GM23338 (cell line): ENCODE measurements around the gene FCRL6.
A peak's percentile ranks its signal among the peaks of the same experiment; 100 is the strongest.

Experiments
- CREB1 ChIP-seq: fragments of 250-450 bp; sonication (Bioruptor Pico); IDR thresholded peaks from 2 replicates; pipeline ENCODE4 v1.5.0; 2020; ENCODE audit warnings: low read depth, mild to moderate bottlenecking, moderate library complexity
- EZH2 ChIP-seq: fragments of 200-600 bp; sonication (generic); IDR thresholded peaks from one replicate; pipeline ENCODE4 v1.8.0; 2017; ENCODE audit warnings: antibody characterized with exemption, mild to moderate bottlenecking, low read depth; ENCODE audit not compliant: unreplicated experiment
- EZH2phosphoT487 ChIP-seq: fragments of 200-600 bp; sonication (generic); IDR thresholded peaks from one replicate; pipeline ENCODE4 v1.8.1; 2018; ENCODE audit warnings: antibody characterized with exemption; ENCODE audit not compliant: unreplicated experiment
- JUNB ChIP-seq: IDR thresholded peaks from one replicate; pipeline ENCODE4 v1.6.1; 2016; ENCODE audit warnings: antibody characterized with exemption; ENCODE audit not compliant: unreplicated experiment
- POLR2AphosphoS5 ChIP-seq: IDR thresholded peaks from 2 replicates; pipeline ENCODE4 v1.6.1; 2016; ENCODE audit warnings: antibody characterized with exemption, low read depth
- STAT1 ChIP-seq: IDR thresholded peaks from one replicate; pipeline ENCODE4 v1.6.1; 2016; ENCODE audit warnings: antibody characterized with exemption; ENCODE audit not compliant: unreplicated experiment
- ZNF331 ChIP-seq: fragments of 250-450 bp; sonication (Bioruptor Pico); IDR thresholded peaks from 2 replicates; pipeline ENCODE4 v1.5.0; 2020; ENCODE audit warnings: low read depth, mild to moderate bottlenecking, moderate library complexity
- TF ChIP-seq, protein P1 (sequence below): IDR thresholded peaks from one replicate; pipeline ENCODE4 v1.6.1; 2018; ENCODE audit warnings: antibody characterized with exemption; ENCODE audit not compliant: unreplicated experiment
- TF ChIP-seq, protein P2 (sequence below), 2 experiments: fragments of 200-600 bp in 1 of 2; sonication (generic) in 1 of 2; conservative IDR thresholded peaks; 2 replicates each; pipeline versions ENCODE4 v1.5.1 to v1.6.1; 2016 to 2017; ENCODE audit warnings: antibody characterized with exemption in 2 of 2, low read depth in 2 of 2, mild to moderate bottlenecking in 2 of 2, moderate library complexity in 1 of 2
- TF ChIP-seq, protein P3 (sequence below): IDR thresholded peaks from 2 replicates; pipeline ENCODE4 v1.6.1; 2016; ENCODE audit warnings: antibody characterized with exemption

DNA sequence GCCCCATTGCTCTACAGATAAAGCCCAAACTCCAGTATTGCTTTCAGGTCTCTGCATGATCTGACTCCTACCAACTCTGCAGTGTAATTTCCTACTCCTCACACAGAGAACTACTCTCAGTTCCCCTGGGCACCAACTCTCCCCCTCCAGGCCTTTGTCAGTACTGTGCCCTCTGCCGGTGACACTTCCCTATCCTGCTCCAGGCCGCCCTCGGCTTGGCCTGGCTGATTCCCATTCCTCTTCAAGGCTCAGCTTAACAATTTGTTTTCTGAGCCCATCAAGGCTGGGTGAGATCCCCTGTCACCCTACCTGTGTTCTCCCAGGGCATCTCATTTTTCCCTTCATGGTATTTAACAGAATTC is 27.1 kb downstream of the FCRL6 start:
- TF ChIP-seq EZH2 (no peak), CREB1 (no peak), POLR2AphosphoS5 (no peak), JUNB (no peak), EZH2phosphoT487 (no peak), STAT1 (no peak), ZNF331 (CRISPR knock-in tag) (no peak)
- TF ChIP-seq, protein P1, sequence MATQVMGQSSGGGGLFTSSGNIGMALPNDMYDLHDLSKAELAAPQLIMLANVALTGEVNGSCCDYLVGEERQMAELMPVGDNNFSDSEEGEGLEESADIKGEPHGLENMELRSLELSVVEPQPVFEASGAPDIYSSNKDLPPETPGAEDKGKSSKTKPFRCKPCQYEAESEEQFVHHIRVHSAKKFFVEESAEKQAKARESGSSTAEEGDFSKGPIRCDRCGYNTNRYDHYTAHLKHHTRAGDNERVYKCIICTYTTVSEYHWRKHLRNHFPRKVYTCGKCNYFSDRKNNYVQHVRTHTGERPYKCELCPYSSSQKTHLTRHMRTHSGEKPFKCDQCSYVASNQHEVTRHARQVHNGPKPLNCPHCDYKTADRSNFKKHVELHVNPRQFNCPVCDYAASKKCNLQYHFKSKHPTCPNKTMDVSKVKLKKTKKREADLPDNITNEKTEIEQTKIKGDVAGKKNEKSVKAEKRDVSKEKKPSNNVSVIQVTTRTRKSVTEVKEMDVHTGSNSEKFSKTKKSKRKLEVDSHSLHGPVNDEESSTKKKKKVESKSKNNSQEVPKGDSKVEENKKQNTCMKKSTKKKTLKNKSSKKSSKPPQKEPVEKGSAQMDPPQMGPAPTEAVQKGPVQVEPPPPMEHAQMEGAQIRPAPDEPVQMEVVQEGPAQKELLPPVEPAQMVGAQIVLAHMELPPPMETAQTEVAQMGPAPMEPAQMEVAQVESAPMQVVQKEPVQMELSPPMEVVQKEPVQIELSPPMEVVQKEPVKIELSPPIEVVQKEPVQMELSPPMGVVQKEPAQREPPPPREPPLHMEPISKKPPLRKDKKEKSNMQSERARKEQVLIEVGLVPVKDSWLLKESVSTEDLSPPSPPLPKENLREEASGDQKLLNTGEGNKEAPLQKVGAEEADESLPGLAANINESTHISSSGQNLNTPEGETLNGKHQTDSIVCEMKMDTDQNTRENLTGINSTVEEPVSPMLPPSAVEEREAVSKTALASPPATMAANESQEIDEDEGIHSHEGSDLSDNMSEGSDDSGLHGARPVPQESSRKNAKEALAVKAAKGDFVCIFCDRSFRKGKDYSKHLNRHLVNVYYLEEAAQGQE, result no peak
- TF ChIP-seq, protein P2, sequence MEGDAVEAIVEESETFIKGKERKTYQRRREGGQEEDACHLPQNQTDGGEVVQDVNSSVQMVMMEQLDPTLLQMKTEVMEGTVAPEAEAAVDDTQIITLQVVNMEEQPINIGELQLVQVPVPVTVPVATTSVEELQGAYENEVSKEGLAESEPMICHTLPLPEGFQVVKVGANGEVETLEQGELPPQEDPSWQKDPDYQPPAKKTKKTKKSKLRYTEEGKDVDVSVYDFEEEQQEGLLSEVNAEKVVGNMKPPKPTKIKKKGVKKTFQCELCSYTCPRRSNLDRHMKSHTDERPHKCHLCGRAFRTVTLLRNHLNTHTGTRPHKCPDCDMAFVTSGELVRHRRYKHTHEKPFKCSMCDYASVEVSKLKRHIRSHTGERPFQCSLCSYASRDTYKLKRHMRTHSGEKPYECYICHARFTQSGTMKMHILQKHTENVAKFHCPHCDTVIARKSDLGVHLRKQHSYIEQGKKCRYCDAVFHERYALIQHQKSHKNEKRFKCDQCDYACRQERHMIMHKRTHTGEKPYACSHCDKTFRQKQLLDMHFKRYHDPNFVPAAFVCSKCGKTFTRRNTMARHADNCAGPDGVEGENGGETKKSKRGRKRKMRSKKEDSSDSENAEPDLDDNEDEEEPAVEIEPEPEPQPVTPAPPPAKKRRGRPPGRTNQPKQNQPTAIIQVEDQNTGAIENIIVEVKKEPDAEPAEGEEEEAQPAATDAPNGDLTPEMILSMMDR (conservative IDR thresholded peaks at IDR 0.05; ENCODE audit: low read depth in 2 of 2), result peak; percentile 45 to 64
- TF ChIP-seq, protein P3, sequence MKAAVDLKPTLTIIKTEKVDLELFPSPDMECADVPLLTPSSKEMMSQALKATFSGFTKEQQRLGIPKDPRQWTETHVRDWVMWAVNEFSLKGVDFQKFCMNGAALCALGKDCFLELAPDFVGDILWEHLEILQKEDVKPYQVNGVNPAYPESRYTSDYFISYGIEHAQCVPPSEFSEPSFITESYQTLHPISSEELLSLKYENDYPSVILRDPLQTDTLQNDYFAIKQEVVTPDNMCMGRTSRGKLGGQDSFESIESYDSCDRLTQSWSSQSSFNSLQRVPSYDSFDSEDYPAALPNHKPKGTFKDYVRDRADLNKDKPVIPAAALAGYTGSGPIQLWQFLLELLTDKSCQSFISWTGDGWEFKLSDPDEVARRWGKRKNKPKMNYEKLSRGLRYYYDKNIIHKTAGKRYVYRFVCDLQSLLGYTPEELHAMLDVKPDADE, result no peak
